ENCODE measurements around the gene BDKRB2.

The BDKRB2 gene

DNA sequence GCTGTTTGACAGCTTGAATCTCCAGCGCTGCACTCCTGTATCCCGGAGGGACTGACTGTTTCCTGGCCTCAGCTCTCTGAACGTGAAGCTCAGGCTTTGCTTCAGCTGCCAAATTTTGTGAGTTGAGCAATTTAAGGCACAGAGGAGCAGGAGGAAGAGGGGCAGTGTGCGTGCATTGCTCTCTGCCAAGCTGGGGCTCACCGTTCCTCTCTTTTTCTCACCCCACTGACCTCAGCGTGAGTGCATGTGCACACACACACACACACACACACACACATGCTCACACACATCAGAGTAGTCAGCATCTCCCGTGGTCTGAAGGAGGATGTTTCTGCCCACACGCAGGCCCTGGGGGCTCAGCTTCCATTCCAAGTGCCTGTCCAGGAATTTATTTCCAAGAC is 27.8 kb upstream of the BDKRB2 start:
- DNase-seq (ENCODE audit: low read depth) = peak; percentile 96

GRCh38 chr14:96177766-96178375 is 26.8 kb upstream of the BDKRB2 start:
- no peak for DNase-seq (ENCODE audit: low read depth)

DNA sequence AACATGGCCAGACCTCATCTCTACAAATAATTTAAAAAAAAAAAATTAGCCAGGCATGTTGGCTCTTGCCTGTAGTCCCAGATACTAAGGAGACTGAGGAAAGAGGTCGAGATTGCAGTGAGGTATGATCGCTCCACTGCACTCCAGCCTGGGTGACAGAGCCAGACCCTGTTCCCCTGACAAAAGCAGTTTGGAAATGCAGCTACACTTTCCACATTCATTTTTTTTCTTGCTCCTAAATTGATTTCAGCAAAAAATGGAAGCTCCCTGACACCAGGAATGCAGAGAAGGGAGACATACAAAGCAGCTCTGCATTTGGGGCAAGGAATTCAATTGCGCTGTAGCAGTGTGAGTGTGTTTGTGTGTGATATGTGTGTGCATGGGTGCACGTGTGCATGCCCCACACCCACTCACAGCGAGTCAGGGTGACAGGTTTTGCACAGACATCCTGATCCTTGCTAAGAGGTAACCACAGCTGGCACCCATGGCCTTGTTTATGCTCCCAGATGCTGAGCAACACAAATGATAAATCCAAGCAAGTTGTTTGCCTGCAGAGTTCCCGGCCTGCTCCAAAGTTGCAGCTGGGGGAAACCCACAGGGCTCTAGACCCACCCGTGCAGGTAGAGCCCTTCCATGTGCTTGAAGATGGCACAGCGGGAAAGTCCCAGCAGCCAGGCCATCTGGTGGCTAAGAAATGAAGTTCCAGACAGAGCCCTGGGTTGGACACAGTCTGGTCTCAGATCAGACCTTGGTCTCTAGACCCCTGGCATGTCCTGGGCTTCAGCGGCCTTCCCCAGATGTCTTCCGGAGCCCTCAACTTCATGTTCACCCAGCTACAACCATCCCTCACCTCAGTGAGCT is 25.9 kb upstream of the BDKRB2 start:
- DNase-seq (ENCODE audit: low read depth) = no peak

GRCh38 chr14:96180043-96180874 is 24.4 kb upstream of the BDKRB2 start:
- no peak for DNase-seq (ENCODE audit: low read depth)

GRCh38 chr14:96181186-96182056 is 23.2 kb upstream of the BDKRB2 start:
- DNase-seq (ENCODE audit: low read depth) = no peak

GRCh38 chr14:96182546-96182945 is 22.1 kb upstream of the BDKRB2 start:
- no peak for DNase-seq (ENCODE audit: low read depth)

GRCh38 chr14:96184737-96185136 is 19.9 kb upstream of the BDKRB2 start:
- peak; percentile 58 for DNase-seq (ENCODE audit: low read depth)

DNA sequence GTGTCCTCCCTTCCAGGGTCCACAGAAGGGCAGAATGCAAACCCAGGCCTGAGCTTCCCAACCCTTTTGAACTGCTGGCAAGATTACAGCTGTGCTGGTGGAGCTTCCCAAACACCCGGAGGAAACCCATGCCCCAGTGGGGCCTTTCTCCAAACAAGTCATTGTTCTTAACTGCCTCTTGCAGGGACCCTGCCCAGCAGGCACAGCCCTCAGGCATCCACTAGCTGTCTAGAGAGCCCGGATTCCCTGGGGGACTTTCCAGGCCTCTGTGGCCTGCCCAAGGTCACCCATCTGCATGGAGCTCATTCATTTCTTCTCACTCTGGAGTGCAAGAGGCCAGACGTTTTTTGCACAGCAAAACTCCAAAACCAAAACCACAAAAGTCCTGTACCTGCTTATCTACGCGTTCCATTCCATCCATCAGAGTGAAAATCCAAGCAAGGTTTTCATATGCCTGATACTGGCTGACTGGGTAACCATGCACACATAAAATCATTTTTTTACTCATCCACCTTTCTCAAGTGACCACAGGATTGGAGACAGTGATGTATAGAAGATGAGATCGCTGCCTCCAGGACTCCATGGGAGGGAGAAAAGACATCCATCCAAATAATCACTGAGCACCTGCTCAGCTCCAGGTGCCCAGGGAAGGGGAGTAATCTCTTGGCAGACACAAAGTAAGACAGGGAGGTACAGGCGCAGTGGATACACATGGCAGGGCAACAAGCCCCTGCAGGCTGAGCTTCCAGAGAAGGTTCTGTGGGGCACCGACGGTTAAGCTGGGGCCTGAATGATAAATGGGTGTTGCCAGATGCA is 17.2 kb upstream of the BDKRB2 start:
- no peak for DNase-seq (ENCODE audit: low read depth)

- peak; percentile 52 for DNase-seq (ENCODE audit: low read depth)
Observed at GRCh38 chr14:96189281-96189711, 15.3 kb upstream of the BDKRB2 start.

DNA sequence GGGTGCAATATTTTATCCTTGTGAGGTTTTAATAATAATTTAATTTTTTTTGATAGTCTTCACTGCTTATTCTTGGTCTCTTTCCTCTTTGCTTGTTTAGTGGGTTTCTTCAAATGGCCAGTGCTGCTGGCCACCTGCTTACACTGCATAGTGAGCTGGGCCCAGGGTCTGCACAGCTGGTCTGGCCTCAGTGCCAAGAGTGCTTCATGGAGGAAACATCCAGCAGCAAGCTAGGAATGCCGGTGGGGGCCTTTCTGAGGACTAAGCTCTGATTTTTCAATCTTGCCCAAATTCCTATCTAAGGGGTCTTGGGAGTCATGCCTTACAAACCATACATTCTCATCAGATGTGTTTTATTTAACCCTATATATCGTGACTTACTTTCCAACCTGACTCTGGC is 13.3 kb upstream of the BDKRB2 start:
- DNase-seq (ENCODE audit: low read depth) = no peak

- no peak for DNase-seq (ENCODE audit: low read depth)
Observed at GRCh38 chr14:96191841-96192462, 12.7 kb upstream of the BDKRB2 start.

- no peak for DNase-seq (ENCODE audit: low read depth)
Observed at GRCh38 chr14:96192975-96193805, 11.4 kb upstream of the BDKRB2 start.

GRCh38 chr14:96194262-96194656 is 10.4 kb upstream of the BDKRB2 start:
- no peak for DNase-seq (ENCODE audit: low read depth)

- DNase-seq (ENCODE audit: low read depth) = no peak
Observed at GRCh38 chr14:96194657-96195431, 9.8 kb upstream of the BDKRB2 start.

GRCh38 chr14:96195441-96196081 is 9.1 kb upstream of the BDKRB2 start:
- no peak for DNase-seq (ENCODE audit: low read depth)

- no peak for DNase-seq (ENCODE audit: low read depth)
Observed at GRCh38 chr14:96197163-96197852, 7.3 kb upstream of the BDKRB2 start.

DNA sequence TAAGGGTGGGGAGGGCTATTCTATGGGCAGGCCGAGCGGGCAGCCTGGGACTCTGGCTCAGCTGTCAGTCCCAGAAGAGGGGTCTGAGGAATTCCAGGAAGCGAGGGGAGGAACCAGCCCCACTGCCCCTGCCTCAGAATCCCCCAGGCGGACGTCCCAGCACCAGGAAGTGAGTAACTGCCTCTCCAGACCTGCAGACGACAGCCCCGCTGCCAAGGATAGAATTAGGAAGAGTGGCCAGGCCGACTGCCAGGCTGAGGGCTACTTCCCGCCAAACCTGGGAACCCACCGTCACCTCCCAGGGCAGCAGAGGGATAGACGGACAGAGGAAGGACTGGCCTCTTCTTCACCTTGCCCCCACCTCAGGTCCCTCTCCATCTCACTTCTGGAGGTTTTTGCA is 6.7 kb upstream of the BDKRB2 start:
- DNase-seq (ENCODE audit: low read depth) = no peak

Data from stromal cell of bone marrow (primary cell).